IMR-90 (cell line): ENCODE data around the gene ST3GAL5. TPM values are rescaled to one million over a fixed set of nuclear protein-coding genes. Genes with fewer than 3 reads are reported as not detected.

Experiments
- ATAC-seq: fragments of 200-7000 bp; cut with Tn5 transposase; 2 replicates; pipeline ENCODE4 v1.9.1; 2020; ENCODE audit warnings: low read depth, mild to moderate bottlenecking, moderate library complexity
- BruUV-seq: library from RNA; stranded (reverse); fragments of 400-500 nt; replicated peaks from 2 replicates; lab custom pipeline; 2021; lab: Mats Ljungman, UMichigan
- CTCF ChIA-PET: fragments of 300-600 bp; formaldehyde crosslinking; extraction: SDS; loops from one replicate; lab custom pipeline; 2021; ENCODE audit warnings: antibody characterized with exemption; lab: Yijun Ruan, JAX
- POLR2A ChIA-PET: fragments of 300-600 bp; sonication (Branson Sonifier 250); formaldehyde crosslinking; loops from one replicate; lab custom pipeline; 2022; ENCODE audit warnings: antibody characterized with exemption; ENCODE audit not compliant: unreplicated experiment; lab: Charles Lee
- DNase-seq: peaks from one replicate; pipeline ENCODE4 v3.0.0; 2013
- H2AFZ ChIP-seq: replicated peaks from 2 replicates; pipeline ENCODE3; 2013; ENCODE audit warnings: low read length, mild to moderate bottlenecking; ENCODE audit not compliant: poor library complexity
- H2AK5ac ChIP-seq: 2 replicates; pipeline ENCODE4 v1.6.1; 2013; ENCODE audit warnings: low read depth, low read length, inconsistent platforms
- H2AK9ac ChIP-seq: replicated peaks from 2 replicates; pipeline ENCODE3; 2013; ENCODE audit warnings: mild to moderate bottlenecking, low read depth, low read length, moderate library complexity; ENCODE audit not compliant: poor library complexity
- H2BK120ac ChIP-seq: 2 replicates; pipeline ENCODE4 v1.6.1; 2013; ENCODE audit warnings: low read depth, low read length, inconsistent platforms
- H2BK15ac ChIP-seq: 3 replicates; pipeline ENCODE4 v1.6.1; 2013; ENCODE audit warnings: low read depth, low read length, inconsistent platforms
- H2BK20ac ChIP-seq: 2 replicates; pipeline ENCODE4 v1.6.1; 2013; ENCODE audit warnings: low read depth, mild to moderate bottlenecking, inconsistent platforms, low read length, moderate library complexity
- H2BK5ac ChIP-seq: 2 replicates; pipeline ENCODE4 v1.6.1; 2013; ENCODE audit warnings: mild to moderate bottlenecking, low read depth, low read length, inconsistent platforms; ENCODE audit not compliant: poor library complexity, severe bottlenecking
- H3K14ac ChIP-seq: replicated peaks from 2 replicates; pipeline ENCODE4 v1.6.1; 2013; ENCODE audit warnings: low read depth, low read length, inconsistent platforms
- H3K18ac ChIP-seq: 2 replicates; pipeline ENCODE4 v1.6.1; 2013; ENCODE audit warnings: low read depth, low read length, control low read depth
- H3K23ac ChIP-seq: 2 replicates; pipeline ENCODE4 v1.6.1; 2013; ENCODE audit warnings: low read depth, low read length, inconsistent platforms
- H3K27ac ChIP-seq: 2 replicates; pipeline ENCODE4 v1.5.1; 2013; ENCODE audit warnings: mild to moderate bottlenecking, control low read depth, low read length; ENCODE audit not compliant: insufficient read depth
- H3K27me3 ChIP-seq: 2 replicates; pipeline ENCODE4 v1.6.1; 2013; ENCODE audit warnings: low read length; ENCODE audit not compliant: control insufficient read depth, insufficient read depth
- H3K36me3 ChIP-seq: 2 replicates; pipeline ENCODE4 v1.6.1; 2013; ENCODE audit warnings: low read length, mixed read lengths; ENCODE audit not compliant: control insufficient read depth, insufficient read depth
- H3K4ac ChIP-seq: 2 replicates; pipeline ENCODE4 v1.6.1; 2013; ENCODE audit warnings: low read depth, low read length, inconsistent platforms
- H3K4me1 ChIP-seq: 2 replicates; pipeline ENCODE4 v1.6.1; 2013; ENCODE audit warnings: low read length, mixed read lengths; ENCODE audit not compliant: control insufficient read depth, insufficient read depth
- H3K4me2 ChIP-seq: 2 replicates; pipeline ENCODE4 v1.6.1; 2013; ENCODE audit warnings: low read depth, mild to moderate bottlenecking, control low read depth, low read length, moderate library complexity
- H3K4me3 ChIP-seq: 2 replicates; pipeline ENCODE4 v1.5.1; 2013; ENCODE audit warnings: low read depth, mild to moderate bottlenecking, control low read depth, low read length, moderate library complexity; ENCODE audit not compliant: insufficient read depth
- H3K56ac ChIP-seq: 2 replicates; pipeline ENCODE4 v1.6.1; 2013; ENCODE audit warnings: low read length, inconsistent platforms; ENCODE audit not compliant: insufficient read depth; ENCODE audit errors: extremely low read depth
- H3K79me1 ChIP-seq, 2 experiments: 2 replicates each; pipeline ENCODE4 v1.6.1; 2013; ENCODE audit warnings: low read length in 2 of 2, inconsistent platforms in 1 of 2, low read depth in 1 of 2
- H3K9ac ChIP-seq: 2 replicates; pipeline ENCODE4 v1.6.1; 2013; ENCODE audit warnings: low read depth, low read length, control low read depth
- H3K9me1 ChIP-seq: 2 replicates; pipeline ENCODE4 v1.6.1; 2013; ENCODE audit warnings: low read length, inconsistent platforms; ENCODE audit not compliant: insufficient read depth
- H3K9me3 ChIP-seq: 2 replicates; pipeline ENCODE4 v1.6.1; 2013; ENCODE audit warnings: low read length; ENCODE audit not compliant: control insufficient read depth, insufficient read depth
- H4K20me1 ChIP-seq: 2 replicates; pipeline ENCODE4 v1.6.1; 2013; ENCODE audit warnings: low read length, inconsistent platforms; ENCODE audit not compliant: insufficient read depth
- H4K5ac ChIP-seq: 2 replicates; pipeline ENCODE4 v1.6.1; 2013; ENCODE audit warnings: mild to moderate bottlenecking, low read depth, low read length, control low read depth
- H4K8ac ChIP-seq, 2 experiments: 2 replicates each; pipeline ENCODE4 v1.6.1; 2013; ENCODE audit warnings: low read depth in 2 of 2, low read length in 2 of 2, control low read depth in 1 of 2, inconsistent platforms in 1 of 2
- H4K91ac ChIP-seq: 2 replicates; pipeline ENCODE4 v1.6.1; 2013; ENCODE audit warnings: low read depth, low read length, inconsistent platforms; ENCODE audit not compliant: insufficient read depth
- BHLHE40 ChIP-seq: fragments of 150-350 bp; IDR thresholded peaks from 2 replicates; pipeline ENCODE4 v1.6.1; 2016; ENCODE audit warnings: mild to moderate bottlenecking, low read depth, low read length
- CEBPB ChIP-seq: IDR thresholded peaks from 2 replicates; pipeline ENCODE4 v1.6.1; 2012; ENCODE audit warnings: low read depth, low read length, improper control_type of control experiment
- CHD1 ChIP-seq: IDR thresholded peaks from 2 replicates; pipeline ENCODE4 v1.6.1; 2012; ENCODE audit warnings: low read depth, low read length, improper control_type of control experiment
- FOS ChIP-seq: fragments of 150-350 bp; IDR thresholded peaks from 2 replicates; pipeline ENCODE4 v1.6.1; 2016; ENCODE audit warnings: low read depth, low read length
- MAFK ChIP-seq: IDR thresholded peaks from 2 replicates; pipeline ENCODE4 v1.6.1; 2012; ENCODE audit warnings: low read depth, low read length, improper control_type of control experiment
- MAZ ChIP-seq: IDR thresholded peaks from 2 replicates; pipeline ENCODE4 v1.6.1; 2012; ENCODE audit warnings: low read depth, mild to moderate bottlenecking, low read length, improper control_type of control experiment, moderate library complexity, borderline replicate concordance
- MXI1 ChIP-seq: IDR thresholded peaks from 2 replicates; pipeline ENCODE4 v1.6.1; 2012; ENCODE audit warnings: low read depth, mild to moderate bottlenecking, low read length, moderate library complexity, borderline replicate concordance
- NFE2L2 ChIP-seq: fragments of 150-350 bp; IDR thresholded peaks from 2 replicates; pipeline ENCODE4 v1.6.1; 2016; ENCODE audit warnings: low read depth, mild to moderate bottlenecking, low read length
- POLR2A ChIP-seq: IDR thresholded peaks from 2 replicates; pipeline ENCODE4 v1.6.1; 2012; ENCODE audit warnings: mild to moderate bottlenecking, low read depth, low read length
- RAD21 ChIP-seq: IDR thresholded peaks from 2 replicates; pipeline ENCODE4 v1.6.1; 2012; ENCODE audit warnings: low read length, improper control_type of control experiment
- RCOR1 ChIP-seq: IDR thresholded peaks from 2 replicates; pipeline ENCODE4 v1.6.1; 2012; ENCODE audit warnings: mild to moderate bottlenecking, low read length, improper control_type of control experiment; ENCODE audit not compliant: insufficient replicate concordance
- RFX5 ChIP-seq: IDR thresholded peaks from 2 replicates; pipeline ENCODE4 v1.8.0; 2012; ENCODE audit warnings: low read depth, mild to moderate bottlenecking, low read length, moderate library complexity
- SMC3 ChIP-seq: fragments of 150-350 bp; IDR thresholded peaks from 2 replicates; pipeline ENCODE4 v1.6.1; 2016; ENCODE audit warnings: low read depth, mild to moderate bottlenecking, antibody characterized with exemption, low read length, moderate library complexity
- USF2 ChIP-seq: fragments of 150-350 bp; IDR thresholded peaks from 2 replicates; pipeline ENCODE4 v1.6.1; 2017; ENCODE audit warnings: mild to moderate bottlenecking, antibody characterized with exemption, low read length, low read depth
- WGBS, 2 experiments: methylation state at CpG; one replicate each; pipeline versions ENCODE4 v1.1.5 to v1.1.7; 2013; ENCODE audit warnings: missing lambda C conversion rate in 2 of 2; ENCODE audit not compliant: insufficient read length in 1 of 2; ENCODE audit errors: extremely low coverage in 2 of 2; 5-methylcytosine and 5-hydroxymethylcytosine counted together
- dilution Hi-C: fragments of 300-500 bp; cut with HindIII; formaldehyde crosslinking; loops from one replicate; pipeline ENCODE4 v1.14.3; 2018; ENCODE audit warnings: low sequenced_read_pairs; ENCODE audit not compliant: unreplicated experiment
- in situ Hi-C: fragments of 300-500 bp; cut with MboI; formaldehyde crosslinking; loops from 3 replicates; pipeline ENCODE4 v1.14.3; 2019; ENCODE audit warnings: low sequenced_read_pairs, inconsistent platforms, mixed read lengths
- intact Hi-C: fragments of 100-400 bp; cut with micrococcal nuclease; formaldehyde crosslinking; loops from 2 replicates; pipeline ENCODE4 v1.10.0; 2022
- polyA plus RNA-seq, 3 experiments: library from polyadenylated mRNA; depleted of rRNA; stranded (reverse); fragments of >200 nt; gene quantifications; 2 replicates each; pipeline ENCODE4 v1.2.3, GENCODE V29; 2012; ENCODE audit warnings: low replicate concordance in 1 of 3
- total RNA-seq: library from RNA; depleted of rRNA; stranded (reverse); fragments of >200 nt; gene quantifications from 2 replicates; pipeline ENCODE4 v1.2.3, GENCODE V29; 2012
- TF ChIP-seq, protein P1 (sequence below): fragments of 150-350 bp; IDR thresholded peaks from 2 replicates; pipeline ENCODE4 v1.6.1; 2016; ENCODE audit warnings: low read depth, mild to moderate bottlenecking, low read length, moderate library complexity, borderline replicate concordance
- TF ChIP-seq, protein P2 (sequence below): conservative IDR thresholded peaks from 2 replicates; pipeline ENCODE4 v1.5.1; 2012; ENCODE audit warnings: mild to moderate bottlenecking, low read depth, low read length, improper control_type of control experiment

ST3GAL5 gene
- total and polyA plus RNA-seq, 2 of the 4 experiments (the other 2 are of a cell fraction): 16.8 to 21.0 TPM

DNA sequence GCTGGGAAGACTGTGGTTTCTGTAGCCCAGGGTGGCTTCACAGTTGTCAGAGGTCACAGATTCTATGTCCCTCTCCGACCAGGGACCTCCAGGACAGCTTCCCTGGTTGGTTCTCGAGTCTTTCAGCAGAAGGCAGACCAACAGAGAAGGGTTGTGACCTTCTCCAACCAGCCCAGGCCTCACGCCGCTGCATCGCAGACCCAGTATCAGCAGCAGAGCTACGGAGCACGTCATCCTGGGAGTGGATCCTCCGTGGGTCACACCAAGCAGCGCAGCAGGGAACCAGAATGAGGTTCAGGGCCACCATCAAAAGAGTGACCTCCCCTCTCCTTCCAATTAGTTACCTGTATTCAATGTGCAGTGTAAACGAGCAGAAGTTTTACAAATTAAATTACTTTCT is 49.3 kb downstream of the ST3GAL5 start:
- ATAC-seq (no peak), DNase-seq (no peak)
- Histone ChIP-seq H3K56ac (no peak overlapping the region), H4K5ac (no peak overlapping the region), H3K9me1 (no peaks in the 10 kb centered on the region; the same call in 1 of the 2 replicates), H2BK5ac (no peak overlapping the region), H3K79me1 (no peaks in the 10 kb centered on the region), H3K4me3 (no peak overlapping the region), H3K9ac (no peak overlapping the region), H4K8ac (no peak overlapping the region), H3K14ac (no peak overlapping the region), H2BK120ac (no peak overlapping the region), H3K18ac (no peak overlapping the region), H3K36me3 (peaks cover 4% of the 10 kb centered on the region), H3K4me2 (no peak overlapping the region), H2AK9ac (no peak overlapping the region), H4K20me1 (no peaks in the 10 kb centered on the region), H3K27me3 (no peaks in the 10 kb centered on the region), H2AK5ac (no peak overlapping the region), H2AFZ (no peak overlapping the region), H2BK15ac (no peak overlapping the region), H3K23ac (no peak overlapping the region), H3K27ac (no peak overlapping the region), H3K9me3 (no peaks in the 10 kb centered on the region), H2BK20ac (no peak overlapping the region), H4K91ac (no peak overlapping the region), H3K4ac (no peak overlapping the region), H3K4me1 (no peaks in the 10 kb centered on the region)
- POLR2A ChIA-PET: no interaction called here
- TF ChIP-seq CEBPB (no peak), MAZ (no peak), BHLHE40 (no peak), MAFK (no peak), CHD1 (no peak), RAD21 (no peak), POLR2A (no peak), FOS (no peak), SMC3 (no peak), RFX5 (no peak), RCOR1 (no peak), MXI1 (no peak), NFE2L2 (no peak), USF2 (no peak)
- TF ChIP-seq, protein P1, sequence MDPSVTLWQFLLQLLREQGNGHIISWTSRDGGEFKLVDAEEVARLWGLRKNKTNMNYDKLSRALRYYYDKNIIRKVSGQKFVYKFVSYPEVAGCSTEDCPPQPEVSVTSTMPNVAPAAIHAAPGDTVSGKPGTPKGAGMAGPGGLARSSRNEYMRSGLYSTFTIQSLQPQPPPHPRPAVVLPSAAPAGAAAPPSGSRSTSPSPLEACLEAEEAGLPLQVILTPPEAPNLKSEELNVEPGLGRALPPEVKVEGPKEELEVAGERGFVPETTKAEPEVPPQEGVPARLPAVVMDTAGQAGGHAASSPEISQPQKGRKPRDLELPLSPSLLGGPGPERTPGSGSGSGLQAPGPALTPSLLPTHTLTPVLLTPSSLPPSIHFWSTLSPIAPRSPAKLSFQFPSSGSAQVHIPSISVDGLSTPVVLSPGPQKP: no peak
- TF ChIP-seq, protein P2, sequence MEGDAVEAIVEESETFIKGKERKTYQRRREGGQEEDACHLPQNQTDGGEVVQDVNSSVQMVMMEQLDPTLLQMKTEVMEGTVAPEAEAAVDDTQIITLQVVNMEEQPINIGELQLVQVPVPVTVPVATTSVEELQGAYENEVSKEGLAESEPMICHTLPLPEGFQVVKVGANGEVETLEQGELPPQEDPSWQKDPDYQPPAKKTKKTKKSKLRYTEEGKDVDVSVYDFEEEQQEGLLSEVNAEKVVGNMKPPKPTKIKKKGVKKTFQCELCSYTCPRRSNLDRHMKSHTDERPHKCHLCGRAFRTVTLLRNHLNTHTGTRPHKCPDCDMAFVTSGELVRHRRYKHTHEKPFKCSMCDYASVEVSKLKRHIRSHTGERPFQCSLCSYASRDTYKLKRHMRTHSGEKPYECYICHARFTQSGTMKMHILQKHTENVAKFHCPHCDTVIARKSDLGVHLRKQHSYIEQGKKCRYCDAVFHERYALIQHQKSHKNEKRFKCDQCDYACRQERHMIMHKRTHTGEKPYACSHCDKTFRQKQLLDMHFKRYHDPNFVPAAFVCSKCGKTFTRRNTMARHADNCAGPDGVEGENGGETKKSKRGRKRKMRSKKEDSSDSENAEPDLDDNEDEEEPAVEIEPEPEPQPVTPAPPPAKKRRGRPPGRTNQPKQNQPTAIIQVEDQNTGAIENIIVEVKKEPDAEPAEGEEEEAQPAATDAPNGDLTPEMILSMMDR: no peak
- intact Hi-C loops (no loop called here), dilution Hi-C loops (no loop called here), in situ Hi-C loops (no loop called here)
- BruUV-seq: no TSS peak
- CTCF ChIA-PET: interaction anchor here (0.9 kb wide), 1 partner anchor 48 kb away, joined by 3 read pairs; no protein-coding TSS in a partner anchor
- WGBS, 2 experiments: 47% methylated on average over 2 of the region's 10 CpGs; no CpG with 5 or more reads in 1 of the 2 experiments
